Islet precursor cell (in vitro differentiated cells): ENCODE data around the gene TUBB2A.
"Not testable (repeated sequence)": the region's sequence is repeated elsewhere in the genome, so short reads cannot be mapped to it uniquely, and the experiment has no call there.

Source experiments
- DNase-seq: peaks from one replicate; pipeline ENCODE4 v3.0.0-alpha.2; 2018

The TUBB2A gene

DNA sequence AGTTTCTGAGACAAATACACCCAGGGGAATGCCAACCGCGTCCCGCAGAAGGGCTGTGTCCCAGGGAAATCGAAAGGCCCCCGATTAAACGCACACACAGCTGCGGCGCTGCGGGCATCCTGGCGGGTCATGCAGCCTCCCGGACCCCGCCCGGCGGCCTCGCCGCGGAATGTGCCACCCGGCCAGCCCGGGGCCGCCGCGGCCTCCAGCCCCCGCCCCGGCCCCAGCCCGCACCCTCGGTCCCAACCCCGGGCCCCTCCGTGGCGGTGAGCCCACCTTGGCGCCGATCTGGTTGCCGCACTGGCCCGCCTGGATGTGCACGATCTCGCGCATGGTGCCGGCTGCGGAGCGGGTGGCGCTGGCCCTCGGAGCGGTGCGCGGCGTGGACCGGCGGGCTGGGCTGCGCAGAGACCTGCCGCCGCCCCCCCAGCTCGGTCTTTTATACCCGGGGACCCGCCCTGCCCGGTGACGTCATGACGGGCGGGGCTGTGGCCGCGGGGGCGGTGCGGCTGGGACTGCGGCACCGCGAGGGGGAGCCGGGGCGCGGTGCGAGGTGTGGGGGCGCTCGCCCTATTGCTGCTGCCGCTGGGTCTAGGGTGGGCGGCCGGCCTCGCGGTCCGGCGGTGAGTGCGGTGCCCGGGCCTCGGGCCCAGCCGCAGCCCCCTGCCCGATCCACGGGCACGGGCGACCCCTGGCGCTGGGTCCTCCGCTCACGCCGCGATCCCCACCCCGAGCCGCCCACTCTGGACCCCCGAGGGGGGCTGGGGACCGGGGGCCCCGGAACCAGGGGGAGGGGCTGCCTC lies at the start of gene TUBB2A:
TUBB2A (minus strand) TSS at position 414 of the 803 bp plus-strand sequence; CDS start at position 333, 81 bp downstream.
- peak; percentile 86 for DNase-seq

DNA sequence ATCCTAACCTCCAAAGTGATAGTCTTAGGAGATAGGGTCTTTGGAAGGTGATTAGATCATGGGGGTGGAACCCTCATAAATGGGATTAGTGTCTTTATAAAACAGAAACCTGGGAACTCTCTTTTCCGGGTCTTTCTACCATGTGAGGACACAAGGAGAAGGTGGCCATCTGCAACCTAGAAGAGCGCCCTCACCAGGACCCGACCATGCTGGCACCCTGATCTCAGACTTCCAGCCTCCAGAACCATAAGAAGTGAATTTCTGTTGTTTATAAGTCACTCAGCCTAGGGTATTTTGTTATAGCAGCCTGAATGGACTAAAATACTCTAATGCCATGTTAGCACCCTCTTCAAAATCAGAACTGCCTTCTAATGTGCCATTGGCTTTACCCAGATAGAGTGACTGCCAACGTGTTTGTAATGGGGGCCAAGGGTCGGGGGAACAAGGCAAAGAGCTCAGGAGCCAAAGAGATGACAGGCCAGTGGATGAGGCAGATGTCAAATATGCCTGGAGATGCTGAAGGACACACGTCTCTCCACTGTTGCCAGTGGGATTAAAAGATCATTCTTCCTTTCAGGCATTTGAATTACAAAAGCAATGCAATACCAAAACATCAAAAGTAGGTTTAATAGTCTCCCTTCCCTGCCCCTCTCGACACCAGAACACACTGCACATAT lies 49.1 kb upstream of the TUBB2A start:
- no peak for DNase-seq

DNA sequence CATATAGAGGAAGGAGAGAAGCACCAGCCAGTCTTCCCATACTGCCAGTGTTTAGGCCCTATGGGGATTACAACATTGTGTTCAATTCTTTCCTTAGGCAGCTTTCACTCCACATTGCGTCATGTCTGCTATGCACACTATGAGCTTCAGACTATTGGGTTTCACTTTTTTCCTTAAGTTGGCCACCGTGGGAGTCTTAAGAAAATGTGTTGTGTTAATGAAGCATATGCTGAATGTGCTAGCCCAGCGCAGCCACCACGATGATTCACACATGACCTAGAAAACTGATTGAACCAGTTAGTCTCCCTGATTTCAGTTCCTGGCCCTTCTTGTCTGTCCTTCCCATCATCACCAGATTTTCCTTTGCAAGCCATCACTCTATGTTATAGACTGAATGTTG lies 48.6 kb upstream of the TUBB2A start:
- DNase-seq = no peak

DNA sequence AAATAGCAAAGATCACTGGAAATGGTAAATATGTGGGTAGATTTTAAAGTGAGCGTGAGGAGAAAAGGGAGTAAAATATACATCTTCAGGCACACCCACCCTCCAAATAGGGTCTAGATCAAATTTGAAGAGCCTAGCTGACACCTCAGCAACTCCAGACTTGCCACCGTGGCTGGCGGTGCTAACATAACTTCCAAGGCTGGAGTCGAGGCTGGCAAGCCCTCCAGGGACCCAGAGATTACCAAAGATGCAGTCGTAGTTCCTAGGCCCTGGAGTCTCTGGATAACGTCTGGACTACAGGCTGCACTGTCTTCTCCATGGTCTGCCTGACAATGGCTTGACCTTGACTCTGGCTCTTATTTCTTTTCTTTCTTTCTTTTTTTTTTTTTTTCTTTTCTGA lies 47.6 kb upstream of the TUBB2A start:
- no peak for DNase-seq

DNA sequence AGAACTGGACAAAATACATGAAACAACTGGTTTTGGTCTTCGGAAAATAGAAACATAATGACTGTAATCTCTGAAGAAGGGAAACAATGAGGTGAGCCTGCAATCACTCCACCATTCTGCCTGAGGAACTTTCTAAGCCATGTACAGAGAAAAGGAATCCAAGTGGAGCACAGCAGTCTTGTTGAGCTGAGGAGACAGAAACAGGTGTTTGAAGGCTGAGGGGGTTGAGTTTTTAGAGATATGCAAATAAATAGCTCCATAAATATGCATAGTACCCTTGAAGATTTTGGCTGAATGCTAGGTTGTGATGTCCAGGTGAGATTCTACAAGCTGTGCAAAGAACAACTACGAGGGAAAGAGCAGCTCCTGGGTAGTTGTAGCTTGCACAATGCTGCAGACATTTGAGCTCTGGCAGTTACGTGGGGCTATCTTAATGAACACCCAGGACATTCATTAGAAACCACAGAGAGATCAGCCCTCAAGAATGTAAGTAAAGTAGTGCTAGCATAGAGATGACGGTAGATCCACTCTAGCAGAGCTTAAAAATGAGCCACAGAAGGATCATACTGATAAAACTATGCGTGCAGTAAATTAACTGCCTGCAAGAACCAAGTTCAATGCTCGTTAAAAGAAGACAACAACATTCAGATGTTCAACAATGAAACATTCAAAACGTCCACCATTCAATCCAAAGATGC lies 45.8 kb upstream of the TUBB2A start:
- no peak for DNase-seq

DNA sequence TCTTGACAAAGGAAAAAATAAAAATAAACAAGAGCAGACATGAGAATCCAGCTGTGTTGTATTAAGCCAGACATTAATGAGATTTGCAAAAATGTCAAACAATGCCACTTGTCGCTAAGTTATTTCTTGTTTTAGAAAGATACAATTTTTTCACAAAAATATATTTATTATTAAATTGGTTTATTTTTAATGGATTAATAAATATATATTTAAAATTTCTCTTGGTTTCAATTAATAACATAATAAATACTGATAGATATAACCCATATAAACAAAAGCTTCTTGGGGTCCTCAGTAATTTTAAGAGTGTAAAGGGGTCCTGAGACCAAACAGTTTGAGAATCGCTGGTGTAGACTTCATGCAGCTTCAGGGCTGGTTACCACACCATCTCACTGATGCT lies 44.0 kb upstream of the TUBB2A start:
- no peak for DNase-seq

DNA sequence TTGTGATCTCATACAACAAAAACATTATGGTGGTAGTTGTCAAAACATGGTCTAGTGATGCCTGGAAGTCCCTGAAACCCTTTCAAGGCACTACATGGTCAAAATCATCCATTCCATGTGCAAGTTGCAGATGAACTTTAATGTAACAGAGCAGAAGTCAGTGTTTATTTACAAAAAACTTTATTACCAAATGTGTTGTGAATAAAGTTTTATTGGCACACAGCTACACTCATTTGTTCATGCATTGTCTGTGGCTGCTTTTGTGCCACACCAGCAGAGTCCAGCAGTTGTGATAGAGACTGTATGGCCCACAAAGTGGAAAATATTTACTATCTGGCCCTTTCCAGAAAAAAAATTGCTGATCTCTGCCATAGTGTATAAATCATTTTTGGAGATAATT lies 43.3 kb upstream of the TUBB2A start:
- DNase-seq = no peak

DNA sequence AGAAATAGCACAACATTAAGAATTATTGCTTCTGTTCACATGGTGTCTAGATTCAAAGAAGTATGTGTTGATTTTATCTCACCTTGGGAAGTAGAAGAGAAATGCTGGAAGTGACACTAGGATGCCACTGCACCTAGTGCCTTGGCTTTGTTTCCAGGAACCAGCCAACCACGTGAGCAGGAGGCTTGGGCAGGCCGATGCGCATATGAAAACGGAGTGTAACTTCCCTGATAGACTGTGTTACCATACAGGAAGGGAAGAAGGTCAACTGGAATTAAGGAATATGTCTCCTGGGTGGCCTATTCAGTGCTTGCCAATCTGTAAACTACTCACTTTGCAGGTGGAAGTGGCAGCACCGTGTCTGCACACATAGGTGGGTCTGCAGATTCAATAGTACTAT lies 42.0 kb upstream of the TUBB2A start:
- peak; percentile 12 for DNase-seq

DNA sequence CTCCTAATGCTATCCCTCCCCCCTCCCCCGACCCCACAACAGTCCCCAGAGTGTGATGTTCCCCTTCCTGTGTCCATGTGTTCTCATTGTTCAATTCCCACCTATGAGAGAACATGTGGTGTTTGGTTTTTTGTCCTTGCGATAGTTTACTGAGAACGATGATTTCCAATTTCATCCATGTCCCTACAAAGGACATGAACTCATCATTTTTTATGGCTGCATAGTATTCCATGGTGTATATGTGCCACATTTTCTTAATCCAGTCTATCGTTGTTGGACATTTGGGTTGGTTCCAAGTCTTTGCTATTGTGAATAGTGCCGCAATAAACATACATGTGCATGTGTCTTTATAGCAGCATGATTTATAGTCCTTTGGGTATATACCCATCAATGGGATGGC lies 40.4 kb upstream of the TUBB2A start:
- not testable (repeated sequence) for DNase-seq

DNA sequence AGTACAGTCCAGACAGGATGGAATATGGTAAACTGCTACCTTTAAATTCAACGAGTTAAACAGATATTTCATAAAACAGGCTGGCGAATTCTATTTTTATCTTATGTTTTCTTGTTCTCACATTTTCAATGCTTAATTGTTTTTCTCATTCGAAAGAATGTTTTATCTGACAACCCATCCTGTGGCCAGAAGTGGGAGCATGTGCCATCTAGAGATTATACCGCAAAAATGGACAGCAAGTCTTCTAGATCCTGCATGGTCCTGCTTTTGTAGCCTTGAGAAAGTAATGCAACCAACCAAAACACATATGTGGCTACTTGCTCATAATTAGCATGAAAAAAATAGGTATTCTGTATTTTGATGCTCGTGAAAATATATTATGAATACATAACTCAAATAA lies 39.4 kb upstream of the TUBB2A start:
- no peak for DNase-seq

DNA sequence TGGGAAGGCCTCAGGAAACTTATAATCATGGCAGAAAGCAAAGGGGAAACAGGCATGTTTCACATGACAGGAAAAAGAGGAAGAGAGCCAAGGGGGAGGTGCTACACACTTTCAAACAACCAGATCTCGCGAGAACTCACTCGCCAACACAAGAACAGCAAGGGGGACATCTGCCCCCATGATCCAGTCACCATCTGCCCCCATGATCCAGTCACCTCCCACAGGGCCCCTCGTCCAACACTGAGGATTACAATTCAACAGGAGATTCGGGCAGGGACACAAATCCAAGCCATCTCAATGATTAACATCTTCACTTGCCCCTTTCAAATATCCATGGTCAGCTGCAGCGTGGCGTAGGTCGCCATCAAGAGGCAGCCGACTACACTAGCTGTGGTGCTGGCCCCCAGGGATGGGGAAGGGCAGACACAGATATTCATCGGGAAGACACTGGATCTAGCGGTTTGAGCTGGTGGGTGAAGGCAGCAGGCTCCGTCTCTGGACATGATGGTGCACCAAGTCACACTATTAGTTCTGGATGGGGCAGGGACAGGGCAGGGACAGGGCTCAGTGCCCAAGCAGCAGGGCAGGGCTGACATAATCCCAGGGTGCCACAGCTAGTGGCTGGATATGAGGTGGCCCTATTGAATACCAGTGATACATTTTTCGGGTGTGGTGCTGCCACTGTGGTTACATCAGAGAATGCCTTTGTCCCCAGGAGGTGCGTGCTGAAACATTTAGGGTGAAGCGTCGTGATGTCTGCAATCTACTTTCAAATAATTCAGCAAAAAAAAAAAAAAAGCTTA lies 38.6 kb upstream of the TUBB2A start:
- DNase-seq = peak; percentile 74

DNA sequence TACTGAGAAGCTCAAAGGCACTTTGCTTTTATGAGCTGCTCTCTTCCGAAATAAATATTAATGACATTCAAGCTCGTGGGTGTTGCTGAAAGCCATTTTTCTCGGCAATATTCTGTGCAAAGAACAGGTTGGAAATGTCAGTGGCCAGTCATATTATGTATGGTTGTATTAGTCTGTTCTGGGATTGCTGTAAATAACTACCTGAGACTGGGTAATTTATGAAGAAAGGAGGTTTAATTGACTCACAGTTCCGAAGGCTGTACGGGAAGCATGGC lies 38.0 kb upstream of the TUBB2A start:
- DNase-seq = no peak

DNA sequence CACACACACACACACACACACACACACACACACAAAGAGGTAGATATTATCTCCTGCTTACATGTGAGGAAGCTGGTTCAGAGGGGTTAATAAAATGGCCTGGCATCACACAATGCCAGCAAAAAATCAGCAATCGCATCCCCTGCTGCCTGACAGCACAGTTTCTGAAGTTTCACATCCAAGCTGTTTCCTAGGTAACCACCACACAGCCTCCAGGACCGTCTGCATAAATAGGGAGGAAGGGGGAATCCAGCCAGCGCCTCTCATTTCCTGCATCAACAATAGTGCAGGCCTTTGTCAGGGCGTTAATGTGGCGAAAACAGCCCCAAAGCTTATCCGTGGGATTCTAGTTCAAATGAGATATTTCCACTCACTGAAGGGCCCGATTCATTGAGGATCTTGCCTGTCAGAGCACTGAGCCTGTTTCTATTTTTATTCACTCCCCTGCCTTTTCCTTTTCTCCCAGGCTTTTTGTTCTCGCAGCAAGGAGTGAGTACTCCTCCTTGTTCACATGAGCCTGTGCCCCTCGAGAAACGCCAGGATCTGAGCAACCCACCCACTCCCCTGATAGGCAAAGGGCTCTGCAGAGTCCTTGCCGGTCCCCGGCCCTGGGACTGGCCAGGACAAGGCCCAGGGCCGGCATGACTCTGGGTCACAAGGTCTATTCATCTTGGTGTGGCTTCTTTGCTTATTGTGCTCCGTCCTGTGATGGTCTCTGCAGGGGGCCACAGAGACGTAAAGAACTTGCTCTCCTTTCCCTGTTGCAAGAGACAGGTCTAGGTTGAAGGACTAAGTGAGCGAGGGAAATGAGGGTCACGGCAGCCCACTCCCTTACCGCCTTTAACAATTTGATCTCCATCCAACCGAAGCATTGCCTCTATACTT lies 37.4 kb upstream of the TUBB2A start:
- peak; percentile 75 for DNase-seq

DNA sequence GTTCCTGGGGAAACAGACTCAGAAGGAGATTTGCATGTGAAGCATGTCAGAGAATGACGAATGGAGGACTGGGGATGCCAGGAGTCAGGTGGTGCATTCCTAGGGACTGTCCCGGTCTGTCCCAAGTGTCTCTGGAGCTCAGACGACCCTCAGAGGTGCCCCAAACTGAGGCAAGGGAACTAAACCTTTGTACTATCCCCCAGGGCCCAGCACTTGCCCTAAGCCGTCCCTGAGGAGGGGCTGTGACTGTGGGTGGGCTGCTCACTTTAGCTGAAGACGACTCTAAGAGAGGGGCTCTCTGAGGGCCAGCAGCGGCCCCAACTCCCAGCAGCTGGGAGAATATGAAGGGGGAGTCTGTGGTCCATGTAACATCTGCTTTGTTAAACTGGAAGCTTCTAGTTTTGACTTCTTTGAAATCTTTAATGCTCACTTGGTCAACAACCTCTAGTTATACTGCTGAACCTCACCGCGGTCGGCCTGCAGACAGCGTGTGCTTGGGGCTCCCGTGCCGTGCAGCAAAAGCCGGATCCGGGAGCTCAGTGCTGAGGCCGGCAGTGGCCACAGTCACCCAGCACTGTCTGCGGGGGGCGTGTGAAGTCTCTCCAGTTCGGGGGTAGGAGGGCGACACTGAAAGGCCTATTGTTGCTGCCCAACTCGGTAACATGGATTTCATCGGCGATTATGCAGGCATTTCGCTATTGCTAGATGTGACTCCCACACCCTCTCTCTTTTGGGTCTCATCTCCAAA lies 35.9 kb upstream of the TUBB2A start:
- peak; percentile 61 for DNase-seq

DNA sequence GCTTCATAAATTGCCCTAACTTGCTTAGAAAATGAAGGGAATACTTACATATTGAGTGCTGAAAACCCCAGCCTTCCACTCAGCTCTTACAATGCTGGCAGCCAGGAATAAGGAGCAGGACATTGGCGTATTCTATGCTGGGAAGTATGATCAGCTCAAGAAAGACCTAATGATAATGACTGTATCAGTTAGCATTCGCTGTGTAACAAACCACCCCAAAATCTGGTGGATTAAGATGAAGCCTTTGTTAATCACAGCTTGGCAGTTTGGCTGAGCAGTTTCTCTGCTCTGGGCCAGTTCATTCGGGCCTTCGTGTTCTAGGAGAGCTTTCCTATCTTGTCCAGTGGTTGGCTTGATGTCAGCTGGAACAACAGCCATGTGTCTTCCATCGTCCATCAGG lies 33.4 kb upstream of the TUBB2A start:
- DNase-seq = no peak

DNA sequence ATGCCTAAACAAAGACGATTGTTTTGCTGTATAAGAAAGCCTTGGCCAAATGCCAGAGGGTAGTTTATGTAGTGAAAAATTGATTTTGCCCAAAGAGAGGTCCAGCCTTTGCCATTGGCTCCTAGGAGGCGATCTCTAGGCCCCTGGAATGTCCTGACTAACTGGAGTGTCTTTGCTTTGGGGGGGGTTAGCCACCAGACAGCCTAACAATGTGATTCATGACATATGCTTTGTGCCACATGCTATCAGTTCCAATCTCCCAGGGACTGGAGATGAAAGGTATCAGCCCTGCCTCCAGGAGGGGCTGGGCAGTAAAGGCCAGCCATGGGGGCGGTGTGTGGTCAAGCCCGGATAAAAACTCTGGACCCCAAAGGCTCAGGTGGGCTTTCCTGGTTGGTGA lies 32.7 kb upstream of the TUBB2A start:
- no peak for DNase-seq

DNA sequence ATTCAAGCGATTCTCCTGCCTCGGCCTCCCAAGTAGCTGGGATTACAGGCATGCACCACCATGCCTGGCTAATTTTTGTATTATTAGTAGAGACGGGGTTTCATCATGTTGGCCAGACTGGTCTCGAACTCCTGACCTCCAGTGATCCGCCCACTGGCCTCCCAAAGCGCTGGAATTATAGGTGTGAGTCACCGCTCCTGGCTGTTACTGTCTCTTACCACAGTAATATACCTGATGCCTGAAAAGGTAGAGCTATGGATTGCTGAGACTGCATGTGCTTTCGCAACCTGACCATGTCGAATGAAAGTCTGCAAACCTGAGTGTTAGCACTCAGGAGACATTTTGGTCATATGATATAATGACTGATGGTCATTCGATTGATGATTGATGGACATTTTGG lies 31.8 kb upstream of the TUBB2A start:
- not testable (repeated sequence) for DNase-seq

DNA sequence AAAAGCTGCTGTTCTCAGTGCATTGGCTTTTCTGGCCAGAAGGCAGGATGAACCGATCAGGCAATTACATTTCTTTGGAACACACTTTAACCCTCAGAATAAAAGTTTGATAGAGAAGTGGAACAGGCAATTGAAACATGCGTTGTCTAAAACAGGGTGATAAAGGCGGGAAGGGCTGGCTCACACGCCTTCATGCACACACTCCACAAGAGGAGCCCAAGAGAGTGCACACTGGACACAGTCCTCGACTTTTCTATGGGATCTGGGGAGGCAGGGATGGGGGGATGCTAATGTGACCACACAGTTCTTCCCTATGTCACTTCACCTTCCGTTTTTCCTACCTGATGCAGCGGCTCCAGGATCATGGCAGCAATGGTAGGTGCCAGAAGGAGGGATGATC lies 30.9 kb upstream of the TUBB2A start:
- DNase-seq = no peak

DNA sequence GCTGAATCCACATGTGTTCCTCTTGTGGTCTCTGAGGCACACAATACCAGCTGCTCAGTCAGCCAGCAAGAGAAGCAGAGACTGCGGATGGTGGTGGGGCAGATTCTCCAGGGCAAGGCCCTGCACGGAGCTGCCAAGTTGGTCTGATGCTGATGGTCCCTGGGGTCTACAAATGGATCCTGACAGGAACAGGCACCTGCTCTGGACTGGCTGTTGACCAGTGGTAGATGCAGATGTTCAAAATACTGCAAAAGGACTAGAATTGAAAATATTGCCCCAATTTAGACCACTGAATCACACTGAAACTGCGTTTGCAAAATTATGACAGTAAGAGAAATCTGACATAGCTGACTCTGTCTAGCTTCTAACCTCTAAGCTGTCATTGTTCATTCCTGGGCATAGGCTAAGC lies 29.6 kb upstream of the TUBB2A start:
- DNase-seq = no peak

DNA sequence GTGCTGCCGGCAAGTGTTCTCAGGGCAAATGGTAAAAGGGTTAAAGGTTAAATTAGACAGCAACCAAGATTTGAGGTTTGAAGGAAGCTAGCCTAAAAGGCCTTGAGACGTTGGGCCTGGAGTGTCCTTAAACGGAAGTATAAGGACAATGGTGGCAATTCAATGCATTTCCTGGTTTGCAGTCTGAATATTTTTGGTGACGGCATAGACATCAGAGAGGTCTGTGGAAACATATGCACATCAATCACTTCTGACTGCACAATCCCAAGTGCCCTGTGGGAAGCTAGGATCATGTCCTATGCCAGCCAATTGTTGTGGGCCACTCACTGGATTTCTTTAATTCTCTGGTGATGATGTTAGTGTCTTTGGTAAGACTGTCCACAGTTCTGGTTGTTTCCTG lies 25.7 kb upstream of the TUBB2A start:
- DNase-seq = no peak

DNA sequence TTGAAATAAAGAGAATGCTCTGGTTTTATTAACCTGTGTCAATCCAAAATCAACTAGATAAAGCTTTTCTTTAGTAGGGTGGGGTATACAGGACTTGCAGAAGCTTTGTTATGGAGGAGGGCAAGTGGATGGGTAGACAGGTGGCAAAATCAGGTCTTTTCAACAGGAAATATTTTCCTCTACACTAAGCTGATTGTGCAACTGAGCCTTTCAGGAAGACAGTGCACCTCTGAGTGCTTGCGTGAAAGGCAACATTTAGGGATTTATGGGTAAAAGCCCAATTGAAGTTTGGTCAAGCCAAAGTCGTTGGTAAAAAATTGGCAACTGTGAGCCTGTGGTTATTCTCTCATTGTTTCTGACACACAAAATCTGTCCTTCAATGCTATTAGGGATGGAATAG lies 23.8 kb upstream of the TUBB2A start:
- no peak for DNase-seq

DNA sequence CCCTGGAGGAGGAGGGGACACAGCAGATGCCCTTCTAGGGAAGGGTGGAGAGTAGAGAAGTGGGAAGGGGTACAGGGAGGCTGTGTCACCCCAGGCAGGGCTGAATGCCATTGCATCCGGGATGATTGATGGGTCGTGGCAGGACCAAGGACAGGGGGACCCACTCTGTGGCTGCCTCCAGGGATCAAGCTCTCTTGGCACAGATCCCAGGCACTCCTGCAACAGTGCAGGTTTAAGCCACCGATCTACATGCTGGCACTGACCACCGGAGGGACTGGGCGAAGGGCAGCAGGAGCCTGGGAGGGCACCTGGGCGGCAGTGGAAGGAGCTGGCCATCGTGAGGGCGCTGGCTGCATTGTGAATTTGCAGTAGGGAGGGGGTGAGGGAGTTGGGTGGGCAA lies 22.6 kb upstream of the TUBB2A start:
- not testable (repeated sequence) for DNase-seq
